Liver (tissue), 3 donors: ENCODE results near the gene SSTR1.

Experiments
- FOXA1 ChIP-seq: IDR thresholded peaks from 2 replicates; pipeline ENCODE4 v1.6.1; 2016; ENCODE audit warnings: antibody characterized with exemption
- NR2F2 ChIP-seq: IDR thresholded peaks from 2 replicates; pipeline ENCODE4 v1.6.1; 2016; ENCODE audit warnings: antibody characterized with exemption
- RAD21 ChIP-seq, 2 donors: IDR thresholded peaks; 2 replicates each; pipeline ENCODE4 v1.6.1; 2016; ENCODE audit warnings: antibody characterized with exemption in 2 of 2, mild to moderate bottlenecking in 2 of 2
- TAF1 ChIP-seq: conservative IDR thresholded peaks from 2 replicates; pipeline ENCODE4 v1.6.1; 2016; ENCODE audit warnings: antibody characterized with exemption, mild to moderate bottlenecking
- YY1 ChIP-seq: IDR thresholded peaks from 2 replicates; pipeline ENCODE4 v1.6.1; 2016; ENCODE audit warnings: antibody characterized with exemption, mild to moderate bottlenecking
- TF ChIP-seq, protein P1 (sequence below): fragments of 150-350 bp; IDR thresholded peaks from 2 replicates; pipeline ENCODE4 v1.5.1; 2017; ENCODE audit warnings: improper control_type of control experiment, low read depth, low read length; ENCODE audit not compliant: missing input control
- donor health status: healthy.
- donor health status: healthy.

DNA sequence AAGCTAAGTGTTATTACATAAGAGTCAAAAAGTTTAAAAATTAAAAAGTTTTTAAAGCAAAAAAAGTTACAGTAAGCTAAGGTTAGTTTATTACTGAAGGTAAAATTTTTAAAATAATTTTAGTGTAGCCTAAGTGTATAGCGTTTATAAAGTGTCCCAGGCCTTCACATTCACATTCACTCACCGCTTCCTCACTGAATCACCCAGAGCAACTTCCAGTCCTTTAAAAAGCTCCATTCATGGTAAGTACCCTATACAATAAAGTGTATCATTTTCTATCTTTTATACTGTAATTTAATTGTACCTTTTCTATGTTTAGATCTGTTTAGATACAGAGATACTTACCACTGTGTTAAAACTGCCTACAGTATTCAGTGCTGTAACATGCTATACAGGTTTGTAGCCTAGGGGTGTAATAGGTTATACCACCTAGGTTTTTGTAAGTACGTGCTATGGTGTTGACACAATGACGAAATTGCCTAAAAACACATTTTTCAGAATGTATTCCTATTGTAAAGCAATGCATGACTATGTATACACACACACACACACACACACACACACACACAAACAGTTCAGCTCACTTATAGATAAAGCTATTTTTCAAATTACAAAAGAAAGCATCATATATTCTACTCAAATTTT, 44.5 kb downstream of the SSTR1 start:
- TF ChIP-seq, protein P1, sequence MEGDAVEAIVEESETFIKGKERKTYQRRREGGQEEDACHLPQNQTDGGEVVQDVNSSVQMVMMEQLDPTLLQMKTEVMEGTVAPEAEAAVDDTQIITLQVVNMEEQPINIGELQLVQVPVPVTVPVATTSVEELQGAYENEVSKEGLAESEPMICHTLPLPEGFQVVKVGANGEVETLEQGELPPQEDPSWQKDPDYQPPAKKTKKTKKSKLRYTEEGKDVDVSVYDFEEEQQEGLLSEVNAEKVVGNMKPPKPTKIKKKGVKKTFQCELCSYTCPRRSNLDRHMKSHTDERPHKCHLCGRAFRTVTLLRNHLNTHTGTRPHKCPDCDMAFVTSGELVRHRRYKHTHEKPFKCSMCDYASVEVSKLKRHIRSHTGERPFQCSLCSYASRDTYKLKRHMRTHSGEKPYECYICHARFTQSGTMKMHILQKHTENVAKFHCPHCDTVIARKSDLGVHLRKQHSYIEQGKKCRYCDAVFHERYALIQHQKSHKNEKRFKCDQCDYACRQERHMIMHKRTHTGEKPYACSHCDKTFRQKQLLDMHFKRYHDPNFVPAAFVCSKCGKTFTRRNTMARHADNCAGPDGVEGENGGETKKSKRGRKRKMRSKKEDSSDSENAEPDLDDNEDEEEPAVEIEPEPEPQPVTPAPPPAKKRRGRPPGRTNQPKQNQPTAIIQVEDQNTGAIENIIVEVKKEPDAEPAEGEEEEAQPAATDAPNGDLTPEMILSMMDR, result no peak
- no peak for TF ChIP-seq YY1
- TF ChIP-seq RAD21 (IDR thresholded peaks at IDR 0.05), result no peak
- no peak for TF ChIP-seq NR2F2
- TF ChIP-seq FOXA1, result no peak
- no peak for TF ChIP-seq TAF1
